Brain microvascular endothelial cell (primary cell): ENCODE measurements around the gene SLC5A2.

Experiments used
- DNase-seq: peaks from one replicate; pipeline ENCODE4 v3.0.0-alpha.2; 2020
- H3K27ac ChIP-seq: fragments of 250-450 bp; sonication (Bioruptor Pico); 2 replicates; pipeline ENCODE4 v1.5.1; 2020; ENCODE audit warnings: mild to moderate bottlenecking, moderate library complexity
- H3K27me3 ChIP-seq: fragments of 250-450 bp; sonication (Bioruptor Pico); replicated peaks from 2 replicates; pipeline ENCODE4 v1.5.1; 2020; ENCODE audit warnings: mild to moderate bottlenecking
- H3K36me3 ChIP-seq: fragments of 250-450 bp; sonication (Bioruptor Pico); replicated peaks from 2 replicates; pipeline ENCODE4 v1.5.1; 2020; ENCODE audit warnings: mild to moderate bottlenecking
- H3K4me3 ChIP-seq: 2 replicates; pipeline ENCODE4 v1.5.1; 2011; ENCODE audit warnings: low read depth, mild to moderate bottlenecking, control low read depth, low read length, moderate library complexity
- in situ Hi-C: cut with HindIII; loops from 2 replicates; pipeline ENCODE4 v1.10.0; 2017; ENCODE audit warnings: low sequenced_read_pairs, low pct_ligation_motif_present
- TF ChIP-seq, protein P1 (sequence below): IDR thresholded peaks from 2 replicates; pipeline ENCODE4 v1.5.1; 2011; ENCODE audit warnings: low read depth, mild to moderate bottlenecking, moderate library complexity, low read length, control low read depth, inconsistent platforms; ENCODE audit errors: missing control alignments

Gene SLC5A2

DNA sequence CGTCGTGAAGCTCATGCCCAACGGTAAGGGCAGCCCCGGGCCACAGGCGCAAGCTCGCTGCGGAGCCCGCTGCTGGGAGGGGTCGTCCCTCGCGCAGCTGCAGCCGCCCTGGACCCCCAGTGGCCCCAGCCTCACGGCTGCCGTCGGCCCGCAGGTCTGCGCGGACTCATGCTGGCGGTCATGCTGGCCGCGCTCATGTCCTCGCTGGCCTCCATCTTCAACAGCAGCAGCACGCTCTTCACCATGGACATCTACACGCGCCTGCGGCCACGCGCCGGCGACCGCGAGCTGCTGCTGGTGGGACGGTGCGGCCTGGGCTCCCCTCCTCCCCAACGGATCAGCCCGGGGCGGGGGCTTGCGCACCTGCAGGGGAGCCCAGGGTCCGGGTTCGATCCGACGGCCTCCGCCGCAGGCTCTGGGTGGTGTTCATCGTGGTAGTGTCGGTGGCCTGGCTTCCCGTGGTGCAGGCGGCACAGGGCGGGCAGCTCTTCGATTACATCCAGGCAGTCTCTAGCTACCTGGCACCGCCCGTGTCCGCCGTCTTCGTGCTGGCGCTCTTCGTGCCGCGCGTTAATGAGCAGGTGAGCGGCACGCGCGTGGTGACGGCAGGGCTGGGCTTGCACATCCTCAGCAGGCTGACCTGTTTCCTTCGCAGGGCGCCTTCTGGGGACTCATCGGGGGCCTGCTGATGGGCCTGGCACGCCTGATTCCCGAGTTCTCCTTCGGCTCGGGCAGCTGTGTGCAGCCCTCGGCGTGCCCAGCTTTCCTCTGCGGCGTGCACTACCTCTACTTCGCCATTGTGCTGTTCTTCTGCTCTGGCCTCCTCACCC is 5.8 kb downstream of the SLC5A2 start:
- in situ Hi-C loops, result no loop called here
- H3K27ac ChIP-seq, result no peak overlapping the region
- no peak for DNase-seq
- H3K4me3 ChIP-seq, result peak overlapping the region; percentile 52
- TF ChIP-seq, protein P1, sequence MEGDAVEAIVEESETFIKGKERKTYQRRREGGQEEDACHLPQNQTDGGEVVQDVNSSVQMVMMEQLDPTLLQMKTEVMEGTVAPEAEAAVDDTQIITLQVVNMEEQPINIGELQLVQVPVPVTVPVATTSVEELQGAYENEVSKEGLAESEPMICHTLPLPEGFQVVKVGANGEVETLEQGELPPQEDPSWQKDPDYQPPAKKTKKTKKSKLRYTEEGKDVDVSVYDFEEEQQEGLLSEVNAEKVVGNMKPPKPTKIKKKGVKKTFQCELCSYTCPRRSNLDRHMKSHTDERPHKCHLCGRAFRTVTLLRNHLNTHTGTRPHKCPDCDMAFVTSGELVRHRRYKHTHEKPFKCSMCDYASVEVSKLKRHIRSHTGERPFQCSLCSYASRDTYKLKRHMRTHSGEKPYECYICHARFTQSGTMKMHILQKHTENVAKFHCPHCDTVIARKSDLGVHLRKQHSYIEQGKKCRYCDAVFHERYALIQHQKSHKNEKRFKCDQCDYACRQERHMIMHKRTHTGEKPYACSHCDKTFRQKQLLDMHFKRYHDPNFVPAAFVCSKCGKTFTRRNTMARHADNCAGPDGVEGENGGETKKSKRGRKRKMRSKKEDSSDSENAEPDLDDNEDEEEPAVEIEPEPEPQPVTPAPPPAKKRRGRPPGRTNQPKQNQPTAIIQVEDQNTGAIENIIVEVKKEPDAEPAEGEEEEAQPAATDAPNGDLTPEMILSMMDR, result no peak
- H3K36me3 ChIP-seq, result peaks cover 12% of the 10 kb centered on the region
- peaks cover 5% of the 10 kb centered on the region for H3K27me3 ChIP-seq

DNA sequence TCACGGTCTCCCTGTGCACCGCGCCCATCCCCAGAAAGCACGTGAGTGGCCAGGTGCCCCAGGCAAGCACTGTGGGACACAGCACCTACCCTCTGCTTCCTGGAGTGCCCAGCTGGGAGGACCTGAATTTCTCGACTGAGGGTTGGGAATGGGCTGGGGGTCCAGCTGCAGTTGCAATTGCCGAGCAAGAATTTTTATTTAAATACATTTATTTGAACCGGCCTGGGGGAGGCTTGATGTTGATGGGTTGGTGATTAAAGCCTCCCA is 6.3 kb downstream of the SLC5A2 start:
- no peak overlapping the region for H3K4me3 ChIP-seq
- no peak for DNase-seq
- in situ Hi-C loops, result no loop called here
- H3K27me3 ChIP-seq, result peaks cover 5% of the 10 kb centered on the region
- H3K27ac ChIP-seq, result no peak overlapping the region
- TF ChIP-seq, protein P1, result no peak
- H3K36me3 ChIP-seq, result peaks cover 12% of the 10 kb centered on the region

DNA sequence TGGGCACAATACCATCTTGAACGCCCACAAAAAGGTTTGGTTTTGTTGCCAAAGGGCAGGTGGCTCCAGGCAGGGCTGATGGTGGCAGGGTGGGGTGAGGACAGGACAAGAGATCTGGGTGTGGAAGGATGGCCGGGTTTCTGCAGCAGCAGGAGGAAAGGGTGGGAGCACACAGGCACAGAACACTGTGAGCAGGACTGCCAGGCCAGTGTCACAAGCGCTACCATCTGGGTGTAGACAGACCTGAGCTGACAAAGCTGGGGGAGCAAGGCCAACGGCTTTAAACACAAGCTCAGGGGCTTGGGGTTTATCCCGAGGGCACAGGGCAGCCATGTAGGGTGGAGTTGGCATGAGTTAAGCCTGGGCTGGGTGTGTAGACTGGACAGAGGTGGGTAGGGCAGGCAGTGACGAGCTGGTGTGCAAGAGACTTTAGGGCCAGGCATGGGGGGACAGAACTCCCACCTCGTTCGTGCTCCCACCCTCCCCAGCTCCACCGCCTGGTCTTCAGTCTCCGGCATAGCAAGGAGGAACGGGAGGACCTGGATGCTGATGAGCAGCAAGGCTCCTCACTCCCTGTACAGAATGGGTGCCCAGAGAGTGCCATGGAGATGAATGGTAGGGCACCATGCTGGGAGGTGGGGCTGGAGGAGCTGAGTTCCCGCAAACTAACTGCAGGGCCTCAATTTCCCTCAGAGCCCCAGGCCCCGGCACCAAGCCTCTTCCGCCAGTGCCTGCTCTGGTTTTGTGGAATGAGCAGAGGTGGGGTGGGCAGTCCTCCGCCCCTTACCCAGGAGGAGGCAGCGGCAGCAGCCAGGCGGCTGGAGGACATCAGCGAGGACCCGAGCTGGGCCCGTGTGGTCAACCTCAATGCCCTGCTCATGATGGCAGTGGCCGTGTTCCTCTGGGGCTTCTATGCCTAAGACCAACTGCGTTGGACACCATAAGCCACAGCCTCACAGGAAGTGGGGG is 7.0 kb downstream of the SLC5A2 start:
- H3K36me3 ChIP-seq, result peaks cover 12% of the 10 kb centered on the region
- peaks cover 5% of the 10 kb centered on the region for H3K27me3 ChIP-seq
- no peak overlapping the region for H3K4me3 ChIP-seq
- TF ChIP-seq, protein P1, result no peak
- DNase-seq, result no peak
- in situ Hi-C loops, result no loop called here
- no peak overlapping the region for H3K27ac ChIP-seq

DNA sequence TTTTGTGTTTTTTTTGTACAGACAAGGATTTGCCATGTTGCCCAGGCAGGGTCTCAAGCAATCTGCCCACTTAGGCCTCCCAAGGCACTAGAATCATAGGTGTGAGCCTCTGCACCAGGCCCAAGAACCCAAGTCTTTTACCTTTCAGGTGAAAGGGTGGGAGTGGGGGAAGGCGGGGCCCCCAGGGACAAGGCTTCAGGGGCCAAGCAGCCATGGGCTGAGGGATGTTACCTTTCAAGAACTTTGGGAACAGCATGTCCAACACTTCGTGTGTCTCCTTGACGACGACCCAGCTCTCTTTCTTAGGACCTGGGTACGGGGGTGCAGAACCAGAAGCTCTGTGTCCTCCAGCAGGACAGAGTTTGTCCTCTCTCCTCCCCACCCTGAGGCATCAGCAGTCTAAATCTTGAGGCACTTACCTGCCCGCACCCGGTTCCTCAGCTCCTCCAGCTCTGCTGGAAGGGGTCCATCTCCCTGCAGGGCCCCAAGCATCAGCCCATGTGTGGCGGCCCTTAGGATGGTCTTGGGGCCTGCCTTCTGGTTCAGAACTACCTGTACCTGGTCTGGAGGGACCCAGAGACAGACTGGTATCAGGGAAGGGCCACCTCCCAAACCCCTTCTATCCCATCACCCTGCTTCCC is 9.0 kb downstream of the SLC5A2 start:
- TF ChIP-seq, protein P1, result no peak
- no peak for DNase-seq

DNA sequence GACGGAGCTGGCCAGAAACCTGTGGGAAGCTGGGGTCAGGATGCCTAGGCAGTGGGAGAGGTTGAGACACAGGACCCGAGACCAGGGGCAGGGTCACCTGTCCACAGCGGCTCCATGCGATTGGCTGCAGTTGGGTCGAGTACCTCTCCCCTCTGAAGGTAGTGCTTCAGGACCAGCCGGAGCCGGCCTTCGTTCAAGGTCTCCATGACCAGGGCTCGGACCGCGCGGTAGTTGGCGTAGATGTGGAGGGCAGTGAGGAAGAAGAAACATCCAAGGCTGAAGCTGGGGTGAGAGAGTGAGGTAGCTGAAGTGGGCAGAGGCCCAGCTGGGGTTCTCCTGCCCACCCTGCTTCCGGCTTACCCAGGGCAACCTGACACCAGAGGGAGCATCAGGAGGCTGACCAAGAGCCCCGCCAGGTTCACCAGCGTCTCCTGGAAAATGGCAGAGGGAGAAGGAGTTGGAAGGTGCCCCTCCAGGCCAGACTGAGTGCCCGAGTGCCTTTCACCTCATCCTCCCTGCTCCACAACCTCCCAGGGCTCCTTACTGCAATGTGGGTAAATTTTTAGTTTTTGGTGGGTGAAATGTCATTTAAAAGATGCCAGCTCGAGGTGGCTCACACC is 10.7 kb downstream of the SLC5A2 start:
- Histone ChIP-seq H3K4me3 (no peak overlapping the region), H3K36me3 (peaks cover 28% of the 10 kb centered on the region), H3K27ac (no peak overlapping the region), H3K27me3 (no peaks in the 10 kb centered on the region)
- in situ Hi-C loops, result no loop called here
- TF ChIP-seq, protein P1, result no peak
- no peak for DNase-seq

More for the DNA sequence above, 9.0 kb downstream of the SLC5A2 start:
- H3K36me3 ChIP-seq, result peaks cover 22% of the 10 kb centered on the region
- H3K27me3 ChIP-seq, result peaks cover 5% of the 10 kb centered on the region
- in situ Hi-C loops, result no loop called here
- no peak overlapping the region for H3K27ac ChIP-seq
- no peak overlapping the region for H3K4me3 ChIP-seq
